ENCODE measurements around the gene GATA6. TPM values are rescaled to one million over a fixed set of nuclear protein-coding genes. Genes with fewer than 3 reads are reported as not detected.

Gene GATA6
- total RNA-seq = 0.35 and 0.45 TPM in 2 replicates

GRCh38 chr18:22169011-22169888 lies at the start of gene GATA6:
Gene GATA6, plus strand, starts transcription at chr18:22169589. Its CDS starts 1,556 bp downstream, at chr18:22171145.
- DNase-seq (ENCODE audit: low read depth) = peak; percentile 74

GRCh38 chr18:22124970-22125369 lies 44.4 kb upstream of the GATA6 start:
- DNase-seq (ENCODE audit: low read depth) = no peak

- no peak for DNase-seq (ENCODE audit: low read depth)
These were observed 40.4 kb upstream of the GATA6 start for GRCh38 chr18:22128954-22129353.

- DNase-seq (ENCODE audit: low read depth) = no peak
These were observed 39.6 kb upstream of the GATA6 start for GRCh38 chr18:22129778-22130177.

- no peak for DNase-seq (ENCODE audit: low read depth)
These were observed 37.1 kb upstream of the GATA6 start for GRCh38 chr18:22132258-22132657.

GRCh38 chr18:22132763-22133162 lies 36.6 kb upstream of the GATA6 start:
- no peak for DNase-seq (ENCODE audit: low read depth)

- DNase-seq (ENCODE audit: low read depth) = peak; percentile 30
These were observed 33.0 kb upstream of the GATA6 start for GRCh38 chr18:22136395-22136794.

GRCh38 chr18:22141211-22141610 lies 28.2 kb upstream of the GATA6 start:
- peak; percentile 30 for DNase-seq (ENCODE audit: low read depth)

GRCh38 chr18:22143347-22144340 lies 25.7 kb upstream of the GATA6 start:
- DNase-seq (ENCODE audit: low read depth) = no peak

- no peak for DNase-seq (ENCODE audit: low read depth)
These were observed 24.2 kb upstream of the GATA6 start for GRCh38 chr18:22145160-22145559.

GRCh38 chr18:22149710-22150109 lies 19.7 kb upstream of the GATA6 start:
- DNase-seq (ENCODE audit: low read depth) = no peak

- no peak for DNase-seq (ENCODE audit: low read depth)
These were observed 17.3 kb upstream of the GATA6 start for GRCh38 chr18:22152093-22152492.

GRCh38 chr18:22153428-22153827 lies 16.0 kb upstream of the GATA6 start:
- no peak for DNase-seq (ENCODE audit: low read depth)

GRCh38 chr18:22155584-22155983 lies 13.8 kb upstream of the GATA6 start:
- DNase-seq (ENCODE audit: low read depth) = no peak

- DNase-seq (ENCODE audit: low read depth) = no peak
These were observed 10.4 kb upstream of the GATA6 start for GRCh38 chr18:22159014-22159413.

- DNase-seq (ENCODE audit: low read depth) = no peak
These were observed 8.3 kb upstream of the GATA6 start for GRCh38 chr18:22161090-22161489.

- DNase-seq (ENCODE audit: low read depth) = no peak
These were observed 5.8 kb upstream of the GATA6 start for GRCh38 chr18:22163416-22164161.

- no peak for DNase-seq (ENCODE audit: low read depth)
These were observed 4.9 kb upstream of the GATA6 start for GRCh38 chr18:22164337-22165048.

- DNase-seq (ENCODE audit: low read depth) = no peak
These were observed 4.3 kb upstream of the GATA6 start for GRCh38 chr18:22165049-22165602.

- DNase-seq (ENCODE audit: low read depth) = no peak
These were observed 3.8 kb upstream of the GATA6 start for GRCh38 chr18:22165603-22166068.

Data from renal cortical epithelial cell (primary cell).